K562 (cell line): ENCODE data around the gene C17orf78. TPM values are rescaled to one million over a fixed set of nuclear protein-coding genes. Genes with fewer than 3 reads are reported as not detected.
A peak's percentile ranks its signal among the peaks of the same experiment; 100 is the strongest.

Experiments
- ATAC-seq: fragments of 200-7000 bp; cut with Tn5 transposase; 3 replicates; pipeline ENCODE4 v1.9.1; 2020; ENCODE audit warnings: moderate library complexity
- BruUV-seq: library from RNA; stranded (reverse); fragments of 400-500 nt; replicated peaks from 2 replicates; lab custom pipeline; 2021; lab: Mats Ljungman, UMichigan
- CTCF ChIA-PET: fragments of 300-600 bp; formaldehyde crosslinking; extraction: SDS; loops from one replicate; lab custom pipeline; 2021; ENCODE audit warnings: low intra/inter-chr PET ratio; lab: Yijun Ruan, JAX
- POLR2A ChIA-PET: fragments of 300-600, 350-650 bp; sonication (Branson Sonifier 250); formaldehyde crosslinking; extraction: SDS; loops from one replicate; lab custom pipeline; 2021; ENCODE audit warnings: antibody characterized with exemption, inconsistent platforms; lab: Yijun Ruan, JAX
- DNase-seq, 4 experiments: peaks; one replicate each; pipeline versions ENCODE4 v3.0.0 to v3.0.0-alpha.2; 2011 to 2018; ENCODE audit warnings: low spot score in 3 of 4, mixed read lengths in 3 of 4; ENCODE audit errors: extremely low read depth in 1 of 4
- FAIRE-seq: peaks from 2 replicates; lab custom pipeline; 2011; peaks lifted over from hg19 to GRCh38; lab: Jason Lieb, UNC
- H2AFZ ChIP-seq: 2 replicates; pipeline ENCODE4 v1.6.0; 2011; ENCODE audit warnings: low read depth, low read length, control low read depth, inconsistent platforms
- H3K27ac ChIP-seq: fragments of 200-600 bp; 3 replicates; pipeline ENCODE4 v1.8.0; 2011; ENCODE audit warnings: low read depth, mild to moderate bottlenecking, control low read depth, inconsistent platforms, low read length, moderate library complexity, mixed read lengths; ENCODE audit errors: extremely low read depth
- H3K27me3 ChIP-seq, 2 experiments: fragments of 300-600 bp in 1 of 2; 2 replicates in 1 of 2; 3 replicates in 1 of 2; pipeline versions ENCODE4 v1.6.0 to v1.8.0; 2011; ENCODE audit warnings: inconsistent platforms in 2 of 2, low read length in 2 of 2, mild to moderate bottlenecking in 1 of 2, mixed read lengths in 1 of 2, moderate library complexity in 1 of 2; ENCODE audit not compliant: control insufficient read depth in 2 of 2, insufficient read depth in 2 of 2
- H3K36me3 ChIP-seq: fragments of 300-600 bp; 3 replicates; pipeline ENCODE4 v1.8.0; 2011; ENCODE audit warnings: mild to moderate bottlenecking, low read length, inconsistent platforms; ENCODE audit not compliant: control insufficient read depth, insufficient read depth
- H3K4me1 ChIP-seq, 2 experiments: fragments of 200-600 bp in 1 of 2; replicated peaks in 1 of 2; 2 replicates in 1 of 2; 3 replicates in 1 of 2; pipeline versions ENCODE4 v1.5.1 to v1.8.0; 2011; ENCODE audit warnings: inconsistent platforms in 2 of 2, low read length in 2 of 2, mild to moderate bottlenecking in 1 of 2, mixed read lengths in 1 of 2, moderate library complexity in 1 of 2; ENCODE audit not compliant: control insufficient read depth in 2 of 2, insufficient read depth in 2 of 2
- H3K4me2 ChIP-seq: 2 replicates; pipeline ENCODE4 v1.6.1; 2011; ENCODE audit warnings: low read length, control low read depth, inconsistent platforms, mixed read lengths; ENCODE audit not compliant: insufficient read depth
- H3K4me3 ChIP-seq: fragments of 200-600 bp; sonication (generic), shearing (Covaris generic); 2 replicates; pipeline ENCODE4 v1.5.1; 2016; ENCODE audit warnings: control low read depth, inconsistent platforms
- H3K79me2 ChIP-seq: fragments of 200-600 bp; 3 replicates; pipeline ENCODE4 v1.8.0; 2011; ENCODE audit warnings: low read length, inconsistent platforms; ENCODE audit not compliant: control insufficient read depth, insufficient read depth
- H3K9ac ChIP-seq, 2 experiments: 2 replicates each; pipeline versions ENCODE4 v1.6.0 to v1.6.1; 2011; ENCODE audit warnings: low read depth in 2 of 2, low read length in 2 of 2, control low read depth in 1 of 2, inconsistent platforms in 1 of 2, mild to moderate bottlenecking in 1 of 2, mixed read lengths in 1 of 2; ENCODE audit not compliant: insufficient read depth in 1 of 2
- H3K9me1 ChIP-seq: one replicate; pipeline ENCODE4 v1.6.0; 2011; ENCODE audit warnings: inconsistent platforms, mild to moderate bottlenecking, low read length, moderate library complexity; ENCODE audit not compliant: control insufficient read depth, insufficient read depth
- H3K9me3 ChIP-seq: replicated peaks from 2 replicates; pipeline ENCODE4 v1.5.1; 2011; ENCODE audit warnings: low read depth, low read length, inconsistent platforms; ENCODE audit not compliant: control insufficient read depth, insufficient read depth
- H4K20me1 ChIP-seq: replicated peaks from 2 replicates; pipeline ENCODE4 v1.6.1; 2011; ENCODE audit warnings: low read length, inconsistent platforms, mixed read lengths; ENCODE audit not compliant: control insufficient read depth, insufficient read depth
- BACH1 ChIP-seq: fragments of 200-800 bp; sonication (Bioruptor generic); IDR thresholded peaks from 2 replicates; pipeline ENCODE4 v1.6.1; 2016; ENCODE audit warnings: missing genetic modification characterization, missing compliant biosample characterization
- BRCA1 ChIP-seq, 2 experiments: fragments of 450-650 bp in 1 of 2; sonication (generic) in 1 of 2; formaldehyde crosslinking in 1 of 2; IDR thresholded peaks; 2 replicates each; pipeline versions ENCODE4 v1.5.0 to v1.6.1; 2017 to 2020; ENCODE audit warnings: mild to moderate bottlenecking in 1 of 2, missing genetic modification reagents in 1 of 2
- BRD9 ChIP-seq: fragments of 450-650 bp; IDR thresholded peaks from 2 replicates; pipeline ENCODE4 v1.6.1; 2018; ENCODE audit warnings: low read depth; ENCODE audit not compliant: partially characterized antibody
- EZH2 ChIP-seq: IDR thresholded peaks from 2 replicates; pipeline ENCODE4 v1.6.1; 2012; ENCODE audit warnings: low read depth, mild to moderate bottlenecking, inconsistent platforms, low read length, borderline replicate concordance
- FOXK2 ChIP-seq, 2 experiments: fragments of 450-650 bp; IDR thresholded peaks in 1 of 2; conservative IDR thresholded peaks in 1 of 2; 2 replicates each; pipeline ENCODE4 v1.6.1; 2016; ENCODE audit warnings: low read depth in 2 of 2, mild to moderate bottlenecking in 1 of 2
- JUND ChIP-seq, 2 experiments: IDR thresholded peaks; 2 replicates in 1 of 2; 3 replicates in 1 of 2; pipeline ENCODE4 v1.6.1; 2011; ENCODE audit warnings: borderline replicate concordance in 2 of 2, low read depth in 2 of 2, low read length in 2 of 2, improper control_type of control experiment in 1 of 2, missing biosample characterization in 1 of 2, missing genetic modification characterization in 1 of 2, missing genetic modification reagents in 1 of 2
- NCOA1 ChIP-seq: fragments of 450-650 bp; IDR thresholded peaks from 2 replicates; pipeline ENCODE4 v1.6.1; 2016; ENCODE audit warnings: low read depth
- NFIC ChIP-seq: fragments of 450-650 bp; IDR thresholded peaks from 2 replicates; pipeline ENCODE4 v1.6.1; 2017; ENCODE audit warnings: mild to moderate bottlenecking, inconsistent platforms
- PATZ1 ChIP-seq: fragments of 250-450 bp; sonication (Bioruptor Pico); IDR thresholded peaks from 2 replicates; pipeline ENCODE4 v1.5.0; 2020; ENCODE audit warnings: mild to moderate bottlenecking, borderline replicate concordance
- PRMT5 ChIP-seq: sonication (generic); formaldehyde crosslinking; IDR thresholded peaks from 2 replicates; pipeline ENCODE4 v1.5.0; 2020; ENCODE audit warnings: missing genetic modification reagents
- SIN3A ChIP-seq, 2 experiments: fragments of 150-350 bp in 1 of 2; IDR thresholded peaks; 2 replicates each; pipeline ENCODE4 v1.6.1; 2011 to 2016; ENCODE audit warnings: borderline replicate concordance in 2 of 2, low read depth in 2 of 2, low read length in 2 of 2, mild to moderate bottlenecking in 2 of 2, moderate library complexity in 2 of 2; ENCODE audit not compliant: control insufficient read depth in 1 of 2
- TBL1XR1 ChIP-seq, 2 experiments: IDR thresholded peaks; 2 replicates each; pipeline ENCODE4 v1.6.1; 2012; ENCODE audit warnings: improper control_type of control experiment in 2 of 2, low read length in 2 of 2, mild to moderate bottlenecking in 1 of 2
- TGIF2 ChIP-seq: sonication (generic); formaldehyde crosslinking; IDR thresholded peaks from 2 replicates; pipeline ENCODE4 v1.8.1; 2022; ENCODE audit warnings: mild to moderate bottlenecking, missing genetic modification reagents, moderate library complexity
- ZNF445 ChIP-seq: fragments of 250-450 bp; sonication (Bioruptor Pico); IDR thresholded peaks from 2 replicates; pipeline ENCODE4 v1.4.0; 2020; ENCODE audit warnings: low read depth, mild to moderate bottlenecking, moderate library complexity
- WGBS: fragments of 100-300 bp; shearing (Covaris generic); methylation state at CpG from one replicate; pipeline ENCODE4 v1.1.6; 2016; ENCODE audit warnings: low coverage, mixed read lengths; ENCODE audit not compliant: insufficient coverage; ENCODE audit errors: missing lambda C conversion rate; 5-methylcytosine and 5-hydroxymethylcytosine counted together
- in situ Hi-C: fragments of 300-500 bp; cut with MboI; formaldehyde crosslinking; loops from 4 replicates; pipeline ENCODE4 v1.15.0; 2018; ENCODE audit warnings: inconsistent platforms, mixed read lengths
- intact Hi-C: fragments of 100-400 bp; cut with micrococcal nuclease; formaldehyde crosslinking; loops from 2 replicates; pipeline ENCODE4 v1.14.2; 2022
- polyA plus RNA-seq, 8 experiments: library from polyadenylated mRNA; depleted of rRNA in 4 of 8; stranded (reverse) in 5 of 8; unstranded in 3 of 8; fragments of >200 nt; fragmentation: Nextera tagmentation in 2 of 8; fragmentation: Illumina TruSeq in 1 of 8; extraction: Ambion mirVana in 2 of 8; extraction: Trizol in 1 of 8; gene quantifications; 2 replicates each; pipeline versions ENCODE4 v1.2.1 to v1.2.3, GENCODE V29; 2011 to 2014; ENCODE audit warnings: inconsistent platforms in 1 of 8, missing spikeins in 1 of 8
- total RNA-seq, 7 experiments: library from RNA; depleted of rRNA in 6 of 7; stranded (reverse); fragments of >200 nt in 6 of 7; fragmentation: Illumina TruSeq in 2 of 7; extraction: Trizol in 2 of 7; gene quantifications; 2 replicates each; pipeline versions ENCODE4 v1.2.1 to v1.2.3, GENCODE V29; 2011 to 2021; ENCODE audit warnings: low replicate concordance in 1 of 7

C17orf78 gene
- total and polyA plus RNA-seq, 9 of the 15 experiments (the other 6 are each of a cell fraction or from before 2014, with no cell fraction given) = not detected

- Histone ChIP-seq H3K4me2 (no peak overlapping the region), H3K36me3 (peaks cover 71% of the 10 kb centered on the region), H3K4me3 (no peak overlapping the region), H3K27ac (peak overlapping the region; percentile 6; the same call in 1 of the 3 replicates), H3K27me3 (no peaks in the 10 kb centered on the region), H3K9ac (no peak overlapping the region), H4K20me1 (no peaks in the 10 kb centered on the region), H3K9me1 (peaks cover 5% of the 10 kb centered on the region), H3K9me3 (no peaks in the 10 kb centered on the region), H2AFZ (no peak overlapping the region), H3K79me2 (peaks cover 95% of the 10 kb centered on the region), H3K4me1 (no peaks in the 10 kb centered on the region; a peak in 1 of 5 replicates)
- 83% methylated on average over 3 of the region's 3 CpGs for WGBS
- TF ChIP-seq NCOA1 = no peak
- no peak for TF ChIP-seq BRD9
- TF ChIP-seq FOXK2 (conservative IDR thresholded peaks at IDR 0.05 in 1 of 2, IDR thresholded peaks at IDR 0.05 in 1 of 2; ENCODE audit: low read depth in 2 of 2) = no peak
- no peak for TF ChIP-seq PATZ1
- TF ChIP-seq SIN3A (IDR thresholded peaks at IDR 0.05; ENCODE audit: borderline replicate concordance in 2 of 2, control insufficient read depth in 1 of 2, low read depth in 2 of 2, low read length in 2 of 2) = no peak
- no peak for TF ChIP-seq PRMT5 (CRISPR knock-in tag)
- TF ChIP-seq JUND (IDR thresholded peaks at IDR 0.05; ENCODE audit: borderline replicate concordance, low read depth, low read length) = no peak
- no peak for TF ChIP-seq JUND (tag; IDR thresholded peaks at IDR 0.05; ENCODE audit: borderline replicate concordance, low read depth, low read length)
- no peak for TF ChIP-seq NFIC
- TF ChIP-seq BACH1 = no peak
- TF ChIP-seq BRCA1 (IDR thresholded peaks at IDR 0.05) = no peak
- no peak for TF ChIP-seq BRCA1 (CRISPR knock-in tag; IDR thresholded peaks at IDR 0.05)
- no peak for TF ChIP-seq ZNF445 (CRISPR knock-in tag)
- no peak for TF ChIP-seq TGIF2 (CRISPR knock-in tag)
- TF ChIP-seq TBL1XR1 (IDR thresholded peaks at IDR 0.05; ENCODE audit: low read length in 2 of 2) = no peak
- TF ChIP-seq EZH2 = no peak
- intact Hi-C loops = no loop called here
- no peak for FAIRE-seq
- in situ Hi-C loops = no loop called here
- ChIA-PET CTCF (no interaction called here), POLR2A (interaction anchor here (1.3 to 2.7 kb wide), 2 partner anchors 9 kb away, joined by 6 to 15 read pairs; no protein-coding TSS in a partner anchor)
- TSS peak; percentile 34 for BruUV-seq
- DNase-seq = no peak
- ATAC-seq = no peak; the same call in 2 of the 3 replicates
Measured at GRCh38 chr17:37339321-37339720, 36.5 kb upstream of the C17orf78 start.
